Measurements from ENCODE around the gene CCDC34. TPM values are rescaled to one million over a fixed set of nuclear protein-coding genes. Genes with fewer than 3 reads are reported as not detected.

The CCDC34 gene
- total RNA-seq, 1 donor from 2014 or later, result 30.6 TPM

- Mint-ChIP-seq H3K27ac (no peak overlapping the region), H3K9me3 (peaks cover 4% of the 10 kb centered on the region), H3K4me3 (no peak overlapping the region), H3K36me3 (peaks cover 3% of the 10 kb centered on the region), H3K4me1 (no peaks in the 10 kb centered on the region), H3K27me3 (ENCODE audit: insufficient read depth, low read depth) (no peaks in the 10 kb centered on the region)
- Histone ChIP-seq H3K9ac (no peak overlapping the region), H3K4me2 (no peak overlapping the region), H3K4me3 (no peak overlapping the region), H4K20me1 (ENCODE audit: low read depth) (no peaks in the 10 kb centered on the region), H2AFZ (replicated peaks) (no peak overlapping the region), H3K4me1 (no peaks in the 10 kb centered on the region), H3K27ac (no peak overlapping the region), H3K79me2 (ENCODE audit: low read depth) (no peaks in the 10 kb centered on the region), H3F3A (ENCODE audit: low read depth) (no peaks in the 10 kb centered on the region), H3K9me3 (ENCODE audit: low read depth) (peaks cover 4% of the 10 kb centered on the region), H3K36me3 (no peaks in the 10 kb centered on the region), H3K27me3 (no peaks in the 10 kb centered on the region)
- DNase-seq (ENCODE audit: low spot score), result no peak
- no peak for TF ChIP-seq EZH2 (IDR thresholded peaks at IDR 0.05)
- no peak for TF ChIP-seq EZH2phosphoT487 (IDR thresholded peaks at IDR 0.05)
Measured at GRCh38 chr11:27319072-27319471, 43.9 kb downstream of the CCDC34 start.

DNA sequence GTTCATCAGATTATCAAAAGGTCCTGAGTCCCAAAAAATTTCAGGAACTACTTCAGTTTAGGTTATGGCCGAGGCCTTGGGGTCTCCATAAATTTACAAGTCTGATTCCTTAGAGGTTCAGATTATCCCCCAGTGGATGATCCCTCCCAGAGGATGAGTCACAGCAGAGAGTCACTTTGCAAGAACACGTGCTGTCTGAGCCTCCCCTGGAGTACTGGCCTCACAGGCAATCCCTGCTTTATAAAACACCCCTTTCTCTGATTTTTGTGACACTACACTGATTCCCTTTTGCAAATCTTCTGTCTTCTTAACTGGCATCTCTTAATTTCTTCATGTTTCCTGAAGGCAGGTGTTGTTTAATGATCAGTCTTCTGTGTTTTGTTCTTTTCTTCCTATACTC is 45.3 kb downstream of the CCDC34 start:
- H3K27me3 Mint-ChIP-seq (ENCODE audit: insufficient read depth, low read depth), result no peaks in the 10 kb centered on the region

GRCh38 chr11:27315836-27316235 is 47.2 kb downstream of the CCDC34 start:
- Histone ChIP-seq H3F3A (ENCODE audit: low read depth) (no peaks in the 10 kb centered on the region), H4K20me1 (ENCODE audit: low read depth) (no peaks in the 10 kb centered on the region), H2AFZ (replicated peaks) (no peak overlapping the region), H3K27ac (no peak overlapping the region), H3K4me2 (no peak overlapping the region), H3K27me3 (no peaks in the 10 kb centered on the region), H3K9ac (no peak overlapping the region), H3K79me2 (ENCODE audit: low read depth) (no peaks in the 10 kb centered on the region), H3K4me1 (no peaks in the 10 kb centered on the region), H3K9me3 (ENCODE audit: low read depth) (no peaks in the 10 kb centered on the region), H3K4me3 (no peak overlapping the region), H3K36me3 (no peaks in the 10 kb centered on the region)
- Mint-ChIP-seq H3K4me3 (no peak overlapping the region), H3K9me3 (no peaks in the 10 kb centered on the region), H3K4me1 (no peaks in the 10 kb centered on the region), H3K27ac (no peak overlapping the region), H3K36me3 (no peaks in the 10 kb centered on the region), H3K27me3 (ENCODE audit: insufficient read depth, low read depth) (no peaks in the 10 kb centered on the region)
- no peak for DNase-seq (ENCODE audit: low spot score)
- TF ChIP-seq EZH2 (IDR thresholded peaks at IDR 0.05) (no peak), CTCF (IDR thresholded peaks at IDR 0.05) (no peak)

More for the DNA sequence above, 45.3 kb downstream of the CCDC34 start:
- no peak overlapping the region for H2AFZ ChIP-seq (replicated peaks)
- peaks cover 4% of the 10 kb centered on the region for H3K9me3 Mint-ChIP-seq
- no peak overlapping the region for H3K4me3 Mint-ChIP-seq
- no peak overlapping the region for H3K4me2 ChIP-seq
- TF ChIP-seq EZH2 (IDR thresholded peaks at IDR 0.05) (no peak), EZH2phosphoT487 (IDR thresholded peaks at IDR 0.05) (no peak), CTCF (IDR thresholded peaks at IDR 0.05) (no peak)
- H3K9ac ChIP-seq, result no peak overlapping the region
- peaks cover 3% of the 10 kb centered on the region for H3K36me3 Mint-ChIP-seq
- no peaks in the 10 kb centered on the region for H3K4me1 ChIP-seq
- no peak overlapping the region for H3K27ac ChIP-seq
- H3K36me3 ChIP-seq, result no peaks in the 10 kb centered on the region
- no peaks in the 10 kb centered on the region for H3K27me3 ChIP-seq
- no peaks in the 10 kb centered on the region for H3K4me1 Mint-ChIP-seq
- H3K27ac Mint-ChIP-seq, result no peak overlapping the region
- peaks cover 4% of the 10 kb centered on the region for H3K9me3 ChIP-seq (ENCODE audit: low read depth)
- no peaks in the 10 kb centered on the region for H4K20me1 ChIP-seq (ENCODE audit: low read depth)
- H3K79me2 ChIP-seq (ENCODE audit: low read depth), result no peaks in the 10 kb centered on the region
- DNase-seq (ENCODE audit: low spot score), result no peak
- H3F3A ChIP-seq (ENCODE audit: low read depth), result no peaks in the 10 kb centered on the region
- H3K4me3 ChIP-seq, result no peak overlapping the region

DNA sequence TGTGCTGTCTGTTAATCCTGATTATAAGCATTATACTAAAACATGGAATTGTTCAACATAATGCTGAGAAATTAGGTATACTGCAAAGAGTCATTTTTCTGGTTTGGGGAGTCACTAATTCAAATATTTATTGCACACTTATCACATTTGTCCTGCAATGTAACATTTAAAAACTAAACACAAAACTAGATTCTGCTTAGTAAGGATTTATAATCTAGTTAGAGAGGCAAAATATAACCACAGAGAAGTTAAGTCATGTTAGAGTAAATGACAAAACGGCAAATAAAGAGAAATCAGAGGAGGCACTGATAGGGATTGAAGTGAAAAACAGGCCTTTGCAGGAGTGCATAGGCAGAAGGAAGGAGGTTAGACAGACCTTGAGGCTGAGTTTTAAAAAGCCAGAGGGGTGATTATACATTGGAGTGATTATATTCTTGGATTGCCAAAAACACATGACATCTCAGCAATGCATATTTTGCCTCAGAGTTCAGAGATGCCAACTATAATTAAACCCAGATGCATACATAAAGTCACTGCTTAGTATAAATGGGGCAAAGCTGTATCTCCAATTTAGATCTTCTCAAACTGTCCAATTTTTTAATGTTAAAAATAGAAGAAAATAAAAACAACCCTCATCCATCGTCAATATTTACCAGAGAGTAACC is 49.7 kb downstream of the CCDC34 start:
- no peak overlapping the region for H2AFZ ChIP-seq (replicated peaks)
- no peaks in the 10 kb centered on the region for H3F3A ChIP-seq (ENCODE audit: low read depth)
- Mint-ChIP-seq H3K9me3 (no peaks in the 10 kb centered on the region), H3K4me1 (no peaks in the 10 kb centered on the region), H3K4me3 (no peak overlapping the region), H3K36me3 (no peaks in the 10 kb centered on the region), H3K27me3 (ENCODE audit: insufficient read depth, low read depth) (no peaks in the 10 kb centered on the region), H3K27ac (no peak overlapping the region)
- H3K4me1 ChIP-seq, result no peaks in the 10 kb centered on the region
- H3K27ac ChIP-seq, result no peak overlapping the region
- H3K36me3 ChIP-seq, result no peaks in the 10 kb centered on the region
- H3K9me3 ChIP-seq (ENCODE audit: low read depth), result no peaks in the 10 kb centered on the region
- H3K79me2 ChIP-seq (ENCODE audit: low read depth), result no peaks in the 10 kb centered on the region
- no peak for DNase-seq (ENCODE audit: low spot score)
- H4K20me1 ChIP-seq (ENCODE audit: low read depth), result no peaks in the 10 kb centered on the region
- no peak overlapping the region for H3K4me2 ChIP-seq
- no peak for TF ChIP-seq EZH2 (IDR thresholded peaks at IDR 0.05)
- no peak for TF ChIP-seq EZH2phosphoT487 (IDR thresholded peaks at IDR 0.05)
- no peak for TF ChIP-seq CTCF (IDR thresholded peaks at IDR 0.05)
- no peak overlapping the region for H3K4me3 ChIP-seq
- no peak overlapping the region for H3K9ac ChIP-seq
- H3K27me3 ChIP-seq, result no peaks in the 10 kb centered on the region

All from neural progenitor cell (in vitro differentiated cells).